Midbrain (tissue), 1 donor: Measurements from ENCODE around the gene CHRDL1.

Experiments
- DNase-seq: peaks from one replicate; lab custom pipeline; 2025; lab: John Stamatoyannopoulos, UW

CHRDL1 gene

DNA sequence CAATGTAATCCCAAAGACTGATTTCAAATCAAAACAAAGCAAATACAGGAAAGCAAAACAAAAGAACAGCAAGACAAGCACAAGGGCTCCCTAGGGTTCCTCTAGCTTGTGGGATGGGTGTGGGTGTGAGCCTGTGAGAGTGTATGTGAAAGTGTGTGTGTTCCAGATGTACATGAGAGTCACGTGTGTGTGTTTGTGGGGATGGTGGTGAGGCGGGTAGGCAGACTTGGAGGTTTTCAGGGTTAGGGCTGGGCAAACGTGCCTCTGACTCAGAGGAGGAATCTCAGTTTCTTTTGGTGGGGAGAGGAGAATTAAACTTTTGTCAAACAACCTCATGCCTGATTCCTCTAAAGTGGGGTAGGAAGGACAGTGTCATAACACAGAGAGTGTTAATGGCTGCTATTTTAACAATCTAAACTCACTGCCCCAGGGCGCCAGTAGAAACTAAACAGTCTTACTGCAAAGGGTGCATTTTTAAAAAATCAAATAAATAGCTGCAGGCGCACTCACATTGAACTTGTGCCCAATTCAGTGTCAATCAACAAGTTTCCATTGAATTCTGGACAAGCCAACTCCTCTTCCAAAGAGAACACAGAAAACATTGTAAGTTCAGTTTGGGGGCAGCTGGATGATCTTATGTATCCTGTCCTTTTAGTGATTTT is 51.8 kb downstream of the CHRDL1 start:
- no peak for DNase-seq

DNA sequence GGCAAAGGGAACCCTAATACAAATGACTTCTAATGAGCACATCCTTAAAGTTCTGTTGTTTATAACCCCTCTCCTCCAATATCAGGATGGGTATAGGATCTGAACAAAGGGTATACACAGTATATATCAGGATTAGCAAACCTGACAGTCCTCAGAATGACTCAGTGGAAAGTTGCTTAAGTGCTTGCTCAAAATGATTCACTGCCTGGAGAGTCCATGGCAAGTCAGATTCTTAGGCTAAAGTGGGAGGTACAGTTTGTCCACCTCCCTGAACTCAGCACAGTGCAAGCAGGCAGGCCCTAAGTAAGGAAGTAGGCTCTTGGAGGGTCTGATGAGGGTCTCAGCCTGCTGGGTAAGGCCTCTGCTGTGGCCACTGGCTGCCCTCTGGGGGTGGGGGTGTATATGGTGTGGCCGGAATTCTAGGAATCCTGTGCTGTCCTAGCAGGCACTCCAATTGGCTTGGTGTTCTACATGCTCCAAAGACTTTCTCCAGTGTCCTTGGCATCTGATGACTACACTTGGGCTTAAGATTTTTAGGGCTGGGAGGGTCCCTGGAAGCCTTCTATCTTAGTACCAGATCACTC is 54.3 kb downstream of the CHRDL1 start:
- no peak for DNase-seq

DNA sequence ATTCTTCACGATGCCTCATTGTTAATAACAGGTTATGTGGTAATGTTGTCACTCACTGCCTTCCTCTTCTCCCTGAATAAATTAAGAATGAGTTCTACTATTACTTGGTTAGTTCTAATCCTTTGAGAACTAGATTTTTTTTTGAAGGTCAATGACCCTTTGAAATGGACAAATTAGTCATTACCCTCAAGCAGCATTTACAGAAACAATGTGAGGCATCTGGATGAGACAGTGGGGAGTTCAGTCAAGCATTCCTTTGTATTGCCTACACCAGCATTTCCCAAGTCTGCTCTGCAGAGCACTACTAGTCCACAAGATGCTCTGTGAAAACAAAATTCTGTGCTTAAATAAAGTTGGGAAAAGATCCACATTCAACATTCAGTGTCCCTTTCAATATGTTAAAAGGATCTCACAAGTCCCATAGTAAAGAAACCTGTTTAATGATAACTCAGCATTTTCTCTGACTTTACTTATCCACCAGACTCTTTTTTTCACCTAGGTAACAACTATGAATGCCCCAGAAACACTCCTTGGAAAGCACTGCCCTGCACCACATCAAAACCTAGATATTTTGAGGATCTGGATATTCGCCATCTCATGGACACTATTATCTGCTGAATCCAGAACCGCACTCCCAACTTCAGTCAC is 60.6 kb downstream of the CHRDL1 start:
- DNase-seq = no peak

DNA sequence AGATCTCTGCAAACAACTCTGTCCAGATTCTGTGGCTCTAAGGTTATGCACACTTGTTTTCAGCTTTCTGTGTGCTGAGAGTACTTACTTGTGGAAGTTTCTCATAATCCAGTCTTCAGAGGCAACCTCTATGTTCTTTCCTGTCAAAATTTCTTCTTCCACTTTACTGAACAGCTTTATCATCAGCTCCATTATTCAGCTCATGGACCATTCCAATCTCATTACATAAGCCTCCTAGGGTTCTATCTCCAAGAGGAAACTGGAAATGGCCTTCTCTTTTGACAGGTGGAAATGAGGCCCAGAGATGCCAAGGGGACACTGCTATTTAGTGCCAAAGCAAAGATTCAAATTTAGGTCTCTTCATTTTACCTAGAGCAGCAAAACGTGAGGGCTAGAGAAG is 61.3 kb downstream of the CHRDL1 start:
- DNase-seq = no peak

DNA sequence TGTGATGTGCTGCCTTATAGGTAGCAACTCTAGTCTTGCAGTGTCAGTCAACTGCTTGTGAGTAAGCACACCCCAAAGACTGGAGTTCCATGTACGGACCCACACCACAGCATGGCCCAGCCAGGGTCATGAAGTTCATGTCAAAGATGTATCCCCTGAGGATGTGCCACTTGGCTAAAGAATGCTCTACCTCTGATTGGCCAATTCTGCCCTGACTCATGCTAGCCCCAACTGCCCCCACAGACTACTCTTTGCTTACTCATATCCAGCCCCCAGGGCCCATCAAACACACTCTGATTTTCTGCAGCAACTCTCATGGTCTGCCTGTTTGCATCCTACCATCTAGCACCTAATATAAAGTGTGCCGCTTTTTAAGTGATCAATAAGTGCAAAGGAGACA is 62.5 kb downstream of the CHRDL1 start:
- no peak for DNase-seq

DNA sequence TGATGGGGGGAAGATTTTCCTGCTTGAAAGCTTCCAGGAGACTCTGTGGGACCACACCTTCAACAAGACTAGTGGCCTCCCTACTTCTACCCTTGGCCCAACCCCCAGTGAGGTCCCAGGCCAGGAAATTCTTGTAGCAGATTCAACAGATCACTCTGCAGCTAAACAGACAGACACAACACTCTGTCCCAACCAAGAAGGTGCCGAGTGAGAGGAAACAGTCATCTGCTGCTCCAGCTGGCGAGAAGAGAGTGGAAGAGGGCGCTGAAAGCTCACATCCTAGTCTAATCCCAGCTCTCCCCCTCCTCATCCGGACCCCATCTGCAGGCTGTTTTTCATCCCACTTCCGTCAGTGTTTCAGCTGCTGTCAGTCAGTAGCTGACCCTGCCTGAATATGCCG is 63.4 kb downstream of the CHRDL1 start:
- DNase-seq = no peak

DNA sequence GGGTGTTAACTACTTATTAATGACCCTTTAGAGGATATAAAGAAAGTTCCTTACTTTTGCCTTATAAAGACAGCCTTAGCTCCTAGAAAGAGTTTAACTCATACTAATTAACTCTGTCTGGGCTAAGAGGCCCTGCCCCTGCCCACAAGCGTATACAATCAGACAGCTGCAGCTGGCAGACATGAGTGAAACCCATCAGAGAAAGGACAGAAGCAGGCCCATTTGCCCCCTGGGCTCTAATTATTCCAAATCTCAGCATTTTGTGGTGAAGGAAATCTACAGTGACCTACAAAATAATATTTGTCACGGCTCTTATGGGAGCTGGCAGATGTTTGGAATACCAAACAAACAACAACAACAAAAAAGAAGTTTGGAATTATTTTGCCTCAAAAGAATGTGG is 71.8 kb downstream of the CHRDL1 start:
- DNase-seq = no peak

DNA sequence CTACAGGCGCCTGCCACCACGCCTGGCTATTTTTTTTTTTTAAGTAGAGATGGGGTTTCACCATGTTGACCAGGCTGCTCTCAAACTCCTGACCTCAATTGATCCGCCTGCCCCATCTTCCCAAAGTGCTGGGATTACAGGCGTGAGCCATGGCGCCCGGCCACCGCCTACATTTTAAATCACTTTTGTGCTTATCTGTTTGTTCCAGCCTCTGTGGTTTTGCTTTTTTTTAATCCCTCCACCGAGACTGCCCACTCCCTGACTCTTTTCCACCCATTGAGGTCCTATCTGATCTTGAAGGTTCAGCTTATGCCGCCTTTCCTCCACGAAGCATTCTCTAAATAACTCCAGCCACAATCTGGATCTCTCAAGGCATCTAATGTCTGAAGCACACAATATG is 73.5 kb downstream of the CHRDL1 start:
- DNase-seq = no peak

DNA sequence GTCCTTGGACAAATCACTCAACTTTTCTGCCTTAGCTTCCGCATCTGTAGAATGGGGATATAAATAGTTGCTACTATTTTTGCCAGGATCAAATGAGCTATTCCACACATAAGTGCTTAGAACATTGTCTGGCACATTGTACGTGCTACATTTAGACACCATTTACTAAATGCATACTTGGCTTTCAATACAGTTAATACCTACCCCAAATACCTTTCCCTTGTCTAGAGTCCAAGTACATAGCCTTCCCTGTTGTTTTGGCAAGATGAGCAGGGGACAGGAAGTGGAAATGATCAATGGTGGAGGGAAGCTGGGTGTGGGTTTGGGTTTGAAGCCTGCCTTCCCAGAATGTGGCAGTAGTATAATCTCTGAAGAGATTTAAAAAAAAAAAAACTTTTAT is 82.0 kb downstream of the CHRDL1 start:
- DNase-seq = no peak

DNA sequence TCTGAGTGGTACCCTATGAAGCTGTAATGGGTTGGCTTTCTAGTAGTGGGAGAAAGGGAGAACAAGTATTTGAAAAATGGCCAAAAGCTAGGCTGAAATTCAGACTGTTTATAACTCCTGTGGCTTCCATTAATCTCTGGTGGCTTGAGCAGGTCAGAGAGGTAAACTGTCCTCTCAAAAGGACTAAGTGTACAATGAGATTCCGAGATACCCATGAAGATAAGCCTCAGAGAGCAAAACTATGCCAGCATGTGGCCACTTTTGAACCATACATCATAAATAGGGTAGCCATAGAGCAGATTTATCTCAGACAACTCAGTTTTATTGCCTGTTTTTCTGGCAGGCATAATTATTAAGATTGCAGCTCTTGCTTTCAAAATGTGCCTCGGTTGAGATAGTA is 89.2 kb downstream of the CHRDL1 start:
- no peak for DNase-seq

DNA sequence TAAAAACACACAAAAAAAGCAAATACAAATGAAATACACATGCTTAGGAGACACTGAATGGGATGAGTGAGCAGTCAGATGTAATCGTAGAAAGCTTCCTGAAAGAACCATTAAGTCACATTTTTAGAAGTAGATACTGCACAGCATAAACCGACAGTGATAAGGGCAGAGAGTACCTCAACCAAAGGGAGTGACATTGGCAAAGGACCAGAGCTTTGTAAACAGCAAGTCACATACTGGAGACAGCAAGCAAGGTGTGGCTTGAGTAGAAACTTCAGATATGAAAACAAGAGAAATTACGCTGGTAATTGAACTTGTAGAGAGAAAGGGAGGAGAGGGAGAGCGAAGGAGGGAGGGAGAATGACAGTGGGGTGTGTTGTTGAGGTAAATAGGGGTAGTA is 92.0 kb downstream of the CHRDL1 start:
- DNase-seq = no peak

DNA sequence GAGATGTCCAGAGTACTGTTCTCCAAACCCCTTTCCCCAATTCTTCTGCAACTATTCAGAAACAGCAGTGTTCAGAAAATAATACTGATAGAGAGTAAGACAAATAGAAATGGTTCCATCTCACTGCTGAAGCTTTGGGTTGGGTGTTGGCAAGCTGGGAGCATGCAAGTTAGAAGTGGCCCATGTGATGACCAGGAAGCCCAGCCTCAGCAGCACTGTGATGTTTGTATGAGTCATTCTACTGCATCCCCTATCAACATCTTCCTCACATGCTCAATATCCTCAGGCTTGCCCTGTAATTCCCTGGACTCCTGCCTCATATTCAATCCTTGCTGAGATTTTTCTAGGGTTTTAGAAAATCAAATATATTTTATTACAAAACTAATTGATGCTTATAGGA is 96.5 kb downstream of the CHRDL1 start:
- DNase-seq = no peak

DNA sequence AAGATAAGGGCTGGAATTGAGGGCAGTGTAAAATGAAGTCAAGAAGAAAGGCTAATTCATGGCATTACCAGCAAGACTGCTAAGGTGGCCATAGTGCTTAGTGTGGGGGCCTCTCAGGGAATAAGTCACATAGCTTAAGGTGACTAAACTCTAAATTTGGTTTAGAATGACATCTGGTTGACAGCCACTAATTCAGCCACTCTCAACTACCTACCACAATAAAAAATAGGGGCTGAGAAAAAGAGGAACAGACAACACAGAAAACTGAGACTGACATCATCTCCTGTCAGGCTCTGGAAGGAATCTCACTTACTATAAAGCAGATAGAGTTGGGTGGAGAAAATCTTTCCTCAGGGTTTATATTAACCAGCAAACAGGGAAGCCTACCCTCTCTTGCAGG is 96.9 kb downstream of the CHRDL1 start:
- no peak for DNase-seq

DNA sequence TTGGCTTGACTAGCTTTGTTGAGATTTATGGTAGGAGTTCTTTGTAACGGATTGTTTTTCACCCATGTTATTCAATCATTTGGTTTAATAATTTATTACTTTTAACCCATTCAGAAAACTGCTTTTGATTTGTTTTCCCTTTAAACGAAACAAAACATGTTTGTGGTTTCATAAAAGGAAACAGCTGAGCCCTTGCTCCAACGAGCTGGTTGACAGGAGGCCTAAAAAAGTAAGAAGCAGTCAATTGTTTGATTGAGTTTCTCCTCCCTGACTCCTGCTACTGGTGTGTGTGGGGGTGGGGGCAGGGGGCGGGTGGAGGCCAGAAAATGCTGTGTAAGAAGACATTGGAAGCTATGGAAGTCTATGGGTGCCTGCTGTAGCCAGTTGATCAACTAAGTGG is 102.8 kb downstream of the CHRDL1 start:
- no peak for DNase-seq

DNA sequence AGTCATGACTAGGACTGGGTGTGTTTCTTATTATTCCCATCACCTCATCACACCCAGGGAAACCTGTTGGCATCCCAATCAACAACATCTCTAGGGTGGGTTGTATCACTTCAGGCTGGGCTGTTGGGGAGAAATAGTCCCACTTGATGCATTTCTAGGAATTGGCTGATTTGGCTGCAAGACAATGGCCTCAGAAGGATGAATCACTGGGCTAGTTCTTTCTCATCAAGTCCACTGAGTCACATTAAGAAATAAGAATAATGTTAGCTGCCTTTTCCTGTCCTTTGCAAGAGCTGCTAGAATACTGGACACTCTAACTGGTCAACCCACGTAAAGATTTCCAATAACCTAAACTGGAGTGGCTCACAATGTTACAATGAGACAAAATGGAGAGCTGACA is 104.2 kb downstream of the CHRDL1 start:
- DNase-seq = no peak

DNA sequence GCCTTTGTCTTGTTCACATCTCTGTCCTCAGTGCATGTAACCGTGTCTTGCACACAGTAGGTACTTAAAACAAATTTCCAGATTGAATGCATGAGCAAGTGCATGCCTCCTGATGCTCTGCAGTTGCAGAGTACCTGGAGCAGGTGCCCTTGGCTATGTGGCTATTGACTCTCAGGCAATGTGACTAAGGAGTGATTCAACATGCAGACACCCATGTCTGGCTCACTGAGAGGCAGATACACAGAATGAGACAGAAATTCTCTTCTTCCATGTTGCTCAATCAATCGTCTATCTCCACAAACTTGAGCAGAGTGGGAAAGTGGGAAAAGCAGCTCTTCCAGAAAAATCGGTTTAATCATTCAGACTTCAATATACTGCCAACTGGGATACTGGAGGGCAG is 111.0 kb downstream of the CHRDL1 start:
- DNase-seq = no peak

DNA sequence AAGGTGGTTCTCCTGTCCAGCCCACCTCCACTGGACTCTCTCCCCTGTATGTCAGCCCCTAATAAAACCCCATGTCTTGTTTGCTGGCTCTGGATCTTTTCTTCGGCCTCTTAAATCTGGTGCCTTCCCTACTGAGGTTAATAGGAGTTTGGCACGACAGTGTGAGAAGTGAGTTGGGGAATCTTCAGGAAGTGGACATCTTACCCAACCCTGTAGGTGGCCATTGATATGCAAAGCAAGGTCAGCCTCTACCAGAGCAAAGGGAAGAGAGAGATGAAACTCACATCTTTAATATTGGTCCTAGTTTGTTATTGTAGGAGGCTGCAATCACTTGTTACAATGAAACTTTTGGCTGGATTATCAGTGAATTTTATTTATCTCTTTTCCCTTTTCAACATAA is 111.7 kb downstream of the CHRDL1 start:
- DNase-seq = no peak

DNA sequence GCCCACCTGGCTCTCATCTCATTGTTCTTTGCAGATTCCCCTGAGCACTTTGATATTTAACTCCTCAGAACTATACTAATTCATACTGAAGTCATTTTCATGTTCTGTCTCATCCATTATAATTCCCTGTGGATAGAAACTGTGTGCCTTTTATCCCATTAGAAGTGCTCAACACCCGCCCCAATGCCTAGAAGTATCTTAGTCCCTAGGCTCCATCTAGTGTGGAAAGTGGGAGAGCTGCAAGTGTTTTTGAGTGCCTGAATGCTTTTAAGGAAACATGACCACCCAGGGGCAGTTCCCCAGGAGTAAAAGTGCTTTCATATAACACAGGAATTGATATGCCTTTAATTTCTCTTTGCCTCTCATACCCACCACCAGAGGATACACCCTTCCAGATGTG is 117.0 kb downstream of the CHRDL1 start:
- no peak for DNase-seq

DNA sequence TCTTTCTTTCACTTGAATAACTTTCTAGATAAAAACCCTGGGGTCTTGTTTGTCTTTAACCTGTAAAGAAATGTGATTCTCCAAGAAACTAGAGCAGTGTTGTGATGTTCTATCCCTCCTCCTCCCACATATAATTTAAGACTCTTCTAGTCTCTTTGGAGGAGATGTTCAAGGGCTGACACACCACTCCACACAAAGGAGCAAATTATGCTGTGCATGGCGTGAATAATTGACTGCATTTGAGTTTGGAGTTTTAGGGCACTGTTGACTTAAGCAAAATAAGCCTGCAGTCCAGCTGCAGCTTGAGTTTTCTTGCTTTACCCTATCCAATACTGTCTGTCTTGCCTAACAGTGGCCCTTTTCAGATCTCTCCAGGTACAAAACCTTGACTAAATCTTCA is 119.7 kb downstream of the CHRDL1 start:
- DNase-seq = no peak

DNA sequence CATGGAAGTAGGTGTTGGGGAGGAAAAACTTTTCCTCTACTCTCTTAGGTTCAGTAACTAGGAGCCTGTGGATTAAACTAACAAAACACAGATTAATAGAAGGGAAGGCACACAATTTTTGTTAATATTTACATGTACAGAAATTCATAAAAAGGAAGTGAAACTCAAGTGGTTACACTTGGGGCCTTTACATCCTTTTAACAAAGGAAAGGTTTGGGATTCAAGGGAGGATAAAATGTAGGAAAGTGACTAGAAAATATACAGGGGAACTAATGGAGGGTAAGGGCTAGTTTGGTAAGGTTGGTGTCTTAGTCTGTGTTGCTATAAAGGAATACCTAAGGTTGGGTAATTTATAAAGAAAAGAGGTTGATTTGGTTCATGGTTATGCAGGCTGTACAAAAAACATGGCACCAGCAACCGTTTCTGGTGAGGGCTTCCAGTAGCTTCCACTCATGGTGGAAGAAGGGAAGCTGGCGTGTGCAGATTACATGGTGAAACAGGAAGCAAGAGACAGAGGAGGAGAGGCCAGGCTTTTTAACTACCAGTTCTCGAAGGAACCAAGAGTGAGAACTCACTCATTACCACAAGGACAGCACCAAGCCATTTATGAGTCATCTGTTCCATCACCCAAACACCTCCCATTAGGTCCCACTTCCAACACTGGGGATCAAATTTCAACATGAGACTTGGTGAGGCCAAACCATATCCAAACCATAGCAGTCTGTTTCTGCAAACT is 124.4 kb downstream of the CHRDL1 start:
- no peak for DNase-seq

DNA sequence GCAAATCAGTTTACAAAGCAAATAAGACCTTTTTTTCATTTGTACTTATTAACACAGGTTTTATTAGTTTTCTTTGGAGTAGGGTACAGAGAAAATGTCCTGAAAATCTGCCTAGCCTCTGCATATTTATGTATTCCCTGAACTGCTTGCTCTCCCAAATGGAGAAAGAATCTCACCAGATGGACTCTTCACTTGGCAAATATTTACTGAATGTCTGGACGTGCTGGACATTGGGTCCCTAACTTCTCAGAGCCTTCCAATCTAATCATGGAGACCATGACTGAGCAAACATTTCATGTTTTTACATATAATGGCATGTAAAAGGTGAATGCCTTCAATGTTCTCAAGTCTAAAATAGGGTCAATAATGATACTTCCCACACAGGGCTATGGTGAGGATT is 126.0 kb downstream of the CHRDL1 start:
- no peak for DNase-seq

DNA sequence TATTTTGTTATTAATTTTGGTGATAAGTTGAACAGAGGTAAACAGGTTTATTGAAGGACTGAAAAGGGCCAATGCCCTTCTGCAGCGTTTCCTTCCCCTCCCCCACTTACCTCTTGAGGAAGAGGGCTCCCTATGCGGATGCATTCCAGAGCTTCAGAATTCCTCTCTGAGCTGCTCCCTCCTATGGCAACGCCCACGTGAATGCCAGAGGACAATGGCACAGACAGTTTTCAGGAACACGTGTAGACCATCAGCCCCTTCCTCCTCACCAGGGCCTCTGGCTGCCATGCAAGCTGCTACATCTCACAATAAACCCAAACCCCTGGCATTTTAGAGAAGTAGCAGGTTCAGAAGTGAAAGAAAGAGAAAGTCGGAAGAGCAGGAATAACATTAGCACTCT is 127.9 kb downstream of the CHRDL1 start:
- no peak for DNase-seq
